Measurements from ENCODE around the gene MEA1. TPM values are rescaled to one million over a fixed set of nuclear protein-coding genes. Genes with fewer than 3 reads are reported as not detected.

The MEA1 gene
- total and polyA plus RNA-seq, 2 of the 4 experiments (the other 2 are of a cell fraction) = 116 to 126 TPM

- Histone ChIP-seq H3K14ac (replicated peaks; ENCODE audit: low read depth, low read length) (no peak overlapping the region), H2BK5ac (ENCODE audit: low read depth, low read length, poor library complexity, severe bottlenecking) (no peak overlapping the region), H2AK5ac (ENCODE audit: low read depth, low read length) (no peak overlapping the region), H2BK15ac (ENCODE audit: low read depth, low read length) (no peak overlapping the region), H3K56ac (ENCODE audit: extremely low read depth, insufficient read depth, low read length) (no peak overlapping the region), H3K9ac (ENCODE audit: low read depth, low read length) (no peak overlapping the region), H3K18ac (ENCODE audit: low read depth, low read length) (no peak overlapping the region), H3K4ac (ENCODE audit: low read depth, low read length) (no peak overlapping the region), H3K79me1 (ENCODE audit: low read depth in 1 of 2, low read length in 2 of 2) (peaks cover 16 to 41% of the 10 kb centered on the region in 2 experiments; a peak in 3 of 4 replicates), H3K23ac (ENCODE audit: low read depth, low read length) (no peak overlapping the region), H3K9me3 (ENCODE audit: control insufficient read depth, insufficient read depth, low read length) (no peaks in the 10 kb centered on the region), H3K4me3 (ENCODE audit: insufficient read depth, low read depth, low read length) (no peak overlapping the region), H2AK9ac (replicated peaks; ENCODE audit: low read depth, low read length, poor library complexity) (no peak overlapping the region), H3K27me3 (ENCODE audit: control insufficient read depth, insufficient read depth, low read length) (no peaks in the 10 kb centered on the region), H2AFZ (replicated peaks; ENCODE audit: low read length, poor library complexity) (no peak overlapping the region), H3K9me1 (ENCODE audit: insufficient read depth, low read length) (peaks cover 19% of the 10 kb centered on the region), H4K91ac (ENCODE audit: insufficient read depth, low read depth, low read length) (no peak overlapping the region), H2BK20ac (ENCODE audit: low read depth, low read length) (no peak overlapping the region), H4K8ac (ENCODE audit: low read depth in 2 of 2, low read length in 2 of 2) (no peak overlapping the region), H4K20me1 (ENCODE audit: insufficient read depth, low read length) (no peaks in the 10 kb centered on the region), H4K5ac (ENCODE audit: low read depth, low read length) (no peak overlapping the region), H3K4me2 (ENCODE audit: low read depth, low read length) (no peak overlapping the region), H3K27ac (ENCODE audit: insufficient read depth, low read length) (no peak overlapping the region), H3K36me3 (ENCODE audit: control insufficient read depth, insufficient read depth, low read length) (peaks cover 73% of the 10 kb centered on the region), H2BK120ac (ENCODE audit: low read depth, low read length) (no peak overlapping the region), H3K4me1 (ENCODE audit: control insufficient read depth, insufficient read depth, low read length) (peaks cover 15% of the 10 kb centered on the region)
- TF ChIP-seq CTCF (conservative IDR thresholded peaks at IDR 0.05; ENCODE audit: low read depth, low read length) (no peak), SMC3 (IDR thresholded peaks at IDR 0.05; ENCODE audit: low read depth, low read length) (no peak), USF2 (IDR thresholded peaks at IDR 0.05; ENCODE audit: low read depth, low read length) (no peak), RFX5 (IDR thresholded peaks at IDR 0.05; ENCODE audit: low read depth, low read length) (no peak), RAD21 (IDR thresholded peaks at IDR 0.05; ENCODE audit: low read length) (no peak), RCOR1 (IDR thresholded peaks at IDR 0.05; ENCODE audit: insufficient replicate concordance, low read length) (no peak), NFE2L2 (IDR thresholded peaks at IDR 0.05; ENCODE audit: low read depth, low read length) (no peak)
- BruUV-seq (replicated peaks) = no TSS peak
- in situ Hi-C loops (cut with MboI; ENCODE audit: low sequenced_read_pairs) (no loop called here), dilution Hi-C loops (cut with HindIII; ENCODE audit: low sequenced_read_pairs, unreplicated experiment) (no loop called here), intact Hi-C loops (cut with micrococcal nuclease) (no loop called here)
- CTCF ChIA-PET = interaction anchor here (0.6 kb wide), 1 partner anchor 24 kb away, joined by 3 read pairs; no protein-coding TSS in a partner anchor
- no peak for DNase-seq
- 95% methylated on average over 3 of the region's 7 CpGs; no CpG with 5 or more reads in 1 of the 2 experiments for WGBS, 2 experiments (ENCODE audit: extremely low coverage in 2 of 2, insufficient read length in 1 of 2)
- ATAC-seq (ENCODE audit: low read depth) = no peak
- POLR2A ChIA-PET (ENCODE audit: unreplicated experiment) = interaction anchor here (0.6 to 0.9 kb wide), 2 partner anchors 11 to 12 kb away, joined by 3 to 5 read pairs; partner anchors contain the start of genes KLC4 and MRPL2
Observed at GRCh38 chr6:43047998-43048397, 34.3 kb upstream of the MEA1 start.

All from IMR-90 (cell line).